OCI-LY3 (cell line): ENCODE data around the gene PTS.

Source experiments
- EZH2phosphoT487 ChIP-seq: fragments of 200-600 bp; shearing (Covaris generic); IDR thresholded peaks from 2 replicates; pipeline ENCODE4 v1.6.1; 2018; ENCODE audit warnings: antibody characterized with exemption, mixed run types, low read depth
- TF ChIP-seq, protein P1 (sequence below): fragments of 200-600, 300-600 bp; sonication (generic); IDR thresholded peaks from 2 replicates; pipeline ENCODE4 v1.5.1; 2014; ENCODE audit warnings: antibody characterized with exemption, low read length, low read depth

DNA sequence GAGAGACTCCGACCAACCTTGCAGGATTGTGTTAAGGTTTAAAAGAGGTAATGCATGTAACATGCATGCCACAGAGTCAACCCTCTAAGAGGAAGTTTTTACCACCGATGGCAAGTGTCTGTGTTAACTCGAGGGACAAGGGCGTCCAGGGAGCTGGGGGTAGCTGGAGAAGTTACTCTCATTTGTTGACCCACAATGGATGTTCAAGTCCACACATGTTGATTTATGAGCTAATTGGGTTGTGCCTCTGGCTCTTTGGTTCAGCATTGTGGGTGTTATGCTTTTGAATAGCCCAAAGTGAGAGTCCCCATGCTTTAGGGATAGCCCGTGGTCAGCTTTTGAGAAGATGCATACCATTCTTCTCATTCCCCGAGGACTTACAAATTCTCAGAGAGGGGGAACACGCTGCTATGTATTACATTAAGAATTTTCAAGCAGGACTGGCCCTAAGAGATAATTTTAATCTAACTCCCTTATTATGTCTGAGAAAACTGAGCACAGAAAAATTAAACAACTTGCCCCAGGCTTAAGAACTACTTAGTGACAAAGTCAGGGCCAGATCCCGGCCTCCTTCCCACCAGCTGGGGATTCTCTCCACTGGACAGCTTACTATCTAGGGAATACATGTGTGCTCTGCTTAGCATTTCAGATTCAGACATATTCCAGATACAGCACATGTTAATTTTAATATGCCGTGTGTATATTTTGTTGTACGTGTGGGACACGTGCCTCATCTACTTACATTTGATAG is 39.6 kb downstream of the PTS start:
- TF ChIP-seq, protein P1, sequence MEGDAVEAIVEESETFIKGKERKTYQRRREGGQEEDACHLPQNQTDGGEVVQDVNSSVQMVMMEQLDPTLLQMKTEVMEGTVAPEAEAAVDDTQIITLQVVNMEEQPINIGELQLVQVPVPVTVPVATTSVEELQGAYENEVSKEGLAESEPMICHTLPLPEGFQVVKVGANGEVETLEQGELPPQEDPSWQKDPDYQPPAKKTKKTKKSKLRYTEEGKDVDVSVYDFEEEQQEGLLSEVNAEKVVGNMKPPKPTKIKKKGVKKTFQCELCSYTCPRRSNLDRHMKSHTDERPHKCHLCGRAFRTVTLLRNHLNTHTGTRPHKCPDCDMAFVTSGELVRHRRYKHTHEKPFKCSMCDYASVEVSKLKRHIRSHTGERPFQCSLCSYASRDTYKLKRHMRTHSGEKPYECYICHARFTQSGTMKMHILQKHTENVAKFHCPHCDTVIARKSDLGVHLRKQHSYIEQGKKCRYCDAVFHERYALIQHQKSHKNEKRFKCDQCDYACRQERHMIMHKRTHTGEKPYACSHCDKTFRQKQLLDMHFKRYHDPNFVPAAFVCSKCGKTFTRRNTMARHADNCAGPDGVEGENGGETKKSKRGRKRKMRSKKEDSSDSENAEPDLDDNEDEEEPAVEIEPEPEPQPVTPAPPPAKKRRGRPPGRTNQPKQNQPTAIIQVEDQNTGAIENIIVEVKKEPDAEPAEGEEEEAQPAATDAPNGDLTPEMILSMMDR, result no peak
- no peak for TF ChIP-seq EZH2phosphoT487
